ENCODE data around the gene TMEM61.

Gene TMEM61

GRCh38 chr1:54985556-54985955 is 5.1 kb downstream of the TMEM61 start:
- no peak for DNase-seq (ENCODE audit: low read depth)

- DNase-seq (ENCODE audit: low read depth) = no peak
Measured at GRCh38 chr1:54986025-54986424, 5.6 kb downstream of the TMEM61 start.

GRCh38 chr1:54986533-54986932 is 6.1 kb downstream of the TMEM61 start:
- DNase-seq (ENCODE audit: low read depth) = no peak

- no peak for DNase-seq (ENCODE audit: low read depth)
Measured at GRCh38 chr1:54987427-54987826, 7.0 kb downstream of the TMEM61 start.

- no peak for DNase-seq (ENCODE audit: low read depth)
Measured at GRCh38 chr1:54987919-54988705, 7.7 kb downstream of the TMEM61 start.

- no peak for DNase-seq (ENCODE audit: low read depth)
Measured at GRCh38 chr1:54988975-54989374, 8.5 kb downstream of the TMEM61 start.

- DNase-seq (ENCODE audit: low read depth) = no peak
Measured at GRCh38 chr1:54989473-54989872, 9.0 kb downstream of the TMEM61 start.

- no peak for DNase-seq (ENCODE audit: low read depth)
Measured at GRCh38 chr1:54989968-54990810, 9.8 kb downstream of the TMEM61 start.

- DNase-seq (ENCODE audit: low read depth) = no peak
Measured at GRCh38 chr1:54990916-54991315, 10.5 kb downstream of the TMEM61 start.

GRCh38 chr1:54991939-54992338 is 11.5 kb downstream of the TMEM61 start:
- DNase-seq (ENCODE audit: low read depth) = no peak

- DNase-seq (ENCODE audit: low read depth) = no peak
Measured at GRCh38 chr1:54993140-54993539, 12.7 kb downstream of the TMEM61 start.

GRCh38 chr1:54994355-54994990 is 14.0 kb downstream of the TMEM61 start:
- DNase-seq (ENCODE audit: low read depth) = no peak

- DNase-seq (ENCODE audit: low read depth) = no peak
Measured at GRCh38 chr1:54995013-54995760, 14.8 kb downstream of the TMEM61 start.

- DNase-seq (ENCODE audit: low read depth) = peak; percentile 39
Measured at GRCh38 chr1:54995835-54996234, 15.4 kb downstream of the TMEM61 start.

- DNase-seq (ENCODE audit: low read depth) = peak; percentile 59
Measured at GRCh38 chr1:54996359-54996868, 16.0 kb downstream of the TMEM61 start.

GRCh38 chr1:54996869-54997710 is 16.7 kb downstream of the TMEM61 start:
- DNase-seq (ENCODE audit: low read depth) = no peak

- DNase-seq (ENCODE audit: low read depth) = no peak
Measured at GRCh38 chr1:54997711-54997986, 17.2 kb downstream of the TMEM61 start.

GRCh38 chr1:54998100-54998499 is 17.7 kb downstream of the TMEM61 start:
- DNase-seq (ENCODE audit: low read depth) = no peak

- no peak for DNase-seq (ENCODE audit: low read depth)
Measured at GRCh38 chr1:54998677-54999076, 18.2 kb downstream of the TMEM61 start, which contains the start of gene BSND. TSS of gene BSND (plus strand) at chr1:54998933. CDS start at chr1:54999187, 254 bp downstream.

- DNase-seq (ENCODE audit: low read depth) = no peak
Measured at GRCh38 chr1:55000110-55001085, 20.0 kb downstream of the TMEM61 start.
